ENCODE results near the gene LRMDA.

DNA sequence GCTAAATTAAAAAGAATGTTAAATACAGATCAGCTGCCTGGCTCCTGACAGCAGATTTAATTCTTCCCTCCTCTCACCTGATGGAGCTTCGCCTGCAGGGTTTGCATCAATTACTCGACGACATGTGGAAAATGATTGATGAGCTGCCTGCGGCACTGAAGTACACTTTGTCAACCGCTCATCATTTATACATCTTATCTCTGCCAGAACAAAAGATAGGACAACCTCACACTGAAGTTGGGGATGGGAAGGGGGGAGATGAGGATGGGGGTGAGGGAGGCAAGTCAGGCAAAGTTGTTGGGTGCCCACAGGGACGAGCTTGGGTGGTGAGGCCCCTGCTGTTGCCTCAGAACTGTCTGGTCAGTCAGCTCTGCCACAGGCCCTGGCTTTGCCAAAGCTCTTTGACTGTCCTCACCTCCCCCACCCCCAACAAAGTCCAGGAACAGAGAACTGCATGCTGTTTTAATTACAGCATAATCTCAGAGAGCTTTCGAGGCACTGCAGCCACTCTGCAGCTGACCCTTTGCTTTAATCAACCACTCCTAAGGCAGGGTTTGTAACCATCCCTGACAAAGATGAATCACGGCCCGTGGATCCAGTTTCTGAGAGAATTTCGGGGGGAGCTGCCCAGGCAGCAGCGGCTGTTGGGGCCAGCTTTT lies 702.3 kb downstream of the LRMDA start:
- TF ChIP-seq POLR2A (IDR thresholded peaks at IDR 0.05), result no peak
- TF ChIP-seq, protein P1, sequence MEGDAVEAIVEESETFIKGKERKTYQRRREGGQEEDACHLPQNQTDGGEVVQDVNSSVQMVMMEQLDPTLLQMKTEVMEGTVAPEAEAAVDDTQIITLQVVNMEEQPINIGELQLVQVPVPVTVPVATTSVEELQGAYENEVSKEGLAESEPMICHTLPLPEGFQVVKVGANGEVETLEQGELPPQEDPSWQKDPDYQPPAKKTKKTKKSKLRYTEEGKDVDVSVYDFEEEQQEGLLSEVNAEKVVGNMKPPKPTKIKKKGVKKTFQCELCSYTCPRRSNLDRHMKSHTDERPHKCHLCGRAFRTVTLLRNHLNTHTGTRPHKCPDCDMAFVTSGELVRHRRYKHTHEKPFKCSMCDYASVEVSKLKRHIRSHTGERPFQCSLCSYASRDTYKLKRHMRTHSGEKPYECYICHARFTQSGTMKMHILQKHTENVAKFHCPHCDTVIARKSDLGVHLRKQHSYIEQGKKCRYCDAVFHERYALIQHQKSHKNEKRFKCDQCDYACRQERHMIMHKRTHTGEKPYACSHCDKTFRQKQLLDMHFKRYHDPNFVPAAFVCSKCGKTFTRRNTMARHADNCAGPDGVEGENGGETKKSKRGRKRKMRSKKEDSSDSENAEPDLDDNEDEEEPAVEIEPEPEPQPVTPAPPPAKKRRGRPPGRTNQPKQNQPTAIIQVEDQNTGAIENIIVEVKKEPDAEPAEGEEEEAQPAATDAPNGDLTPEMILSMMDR (IDR thresholded peaks at IDR 0.05), result no peak
